NT2/D1 (cell line): Measurements from ENCODE around the gene OSBP2.
A peak's percentile ranks its signal among the peaks of the same experiment; 100 is the strongest.

Experiments
- DNase-seq: peaks from one replicate; pipeline ENCODE4 v3.0.0-alpha.2; 2011; ENCODE audit warnings: low read depth, low spot score
- H3K27me3 ChIP-seq: 2 replicates; pipeline ENCODE4 v1.6.0; 2011; ENCODE audit warnings: mild to moderate bottlenecking; ENCODE audit not compliant: insufficient read length, insufficient read depth
- H3K36me3 ChIP-seq: 2 replicates; pipeline ENCODE4 v1.6.1; 2011; ENCODE audit warnings: mild to moderate bottlenecking, low read length, mixed read lengths; ENCODE audit not compliant: insufficient read depth, insufficient read length
- H3K4me1 ChIP-seq: 2 replicates; pipeline ENCODE4 v1.5.1; 2011; ENCODE audit not compliant: insufficient read depth, insufficient read length
- H3K4me3 ChIP-seq: 2 replicates; pipeline ENCODE4 v1.5.1; 2011; ENCODE audit warnings: low read depth; ENCODE audit not compliant: insufficient read length
- H3K9ac ChIP-seq: 2 replicates; pipeline ENCODE4 v1.6.0; 2011; ENCODE audit warnings: low read depth; ENCODE audit not compliant: insufficient read length
- H3K9me3 ChIP-seq: 2 replicates; pipeline ENCODE4 v1.5.1; 2011; ENCODE audit warnings: mild to moderate bottlenecking, low read length; ENCODE audit not compliant: insufficient read depth
- SUZ12 ChIP-seq: IDR thresholded peaks from 2 replicates; pipeline ENCODE4 v1.6.1; 2011; ENCODE audit not compliant: insufficient read length, insufficient read depth; ENCODE audit errors: extremely low read depth
- YY1 ChIP-seq: IDR thresholded peaks from 2 replicates; pipeline ENCODE4 v1.6.1; 2011; ENCODE audit not compliant: insufficient read length, insufficient read depth
- ZNF274 ChIP-seq: IDR thresholded peaks from 2 replicates; pipeline ENCODE4 v1.6.1; 2011; ENCODE audit warnings: mild to moderate bottlenecking, low read depth, low read length

Gene OSBP2

GRCh38 chr22:30681831-30682230, 12.8 kb upstream of the OSBP2 start:
- no peak for TF ChIP-seq YY1
- no peak for TF ChIP-seq SUZ12
- no peak for TF ChIP-seq ZNF274
- H3K4me1 ChIP-seq = peaks cover 3% of the 10 kb centered on the region
- no peak overlapping the region for H3K4me3 ChIP-seq
- DNase-seq = no peak
- no peaks in the 10 kb centered on the region for H3K9me3 ChIP-seq
- no peaks in the 10 kb centered on the region for H3K36me3 ChIP-seq
- no peak overlapping the region for H3K9ac ChIP-seq
- H3K27me3 ChIP-seq = no peaks in the 10 kb centered on the region

DNA sequence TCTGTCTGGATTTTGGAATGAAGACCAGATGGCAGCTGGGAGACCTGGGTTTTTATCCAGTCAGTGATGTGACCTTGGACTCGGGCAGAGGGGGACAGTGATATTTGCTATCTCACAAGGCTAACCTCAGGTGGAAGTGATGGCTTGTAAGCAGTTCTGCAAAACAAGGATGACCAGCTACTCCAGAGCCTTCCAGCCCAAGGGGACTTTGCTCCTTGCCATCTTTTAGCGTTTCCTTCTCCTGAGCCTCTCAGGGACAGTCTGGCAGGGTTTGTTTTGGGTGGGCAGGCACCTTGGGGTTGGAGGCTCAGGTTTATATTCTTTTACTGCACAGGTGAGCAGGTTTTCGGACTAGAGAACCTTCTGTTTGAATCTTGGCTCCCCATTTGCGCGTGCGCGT, 9.5 kb upstream of the OSBP2 start:
- Histone ChIP-seq H3K36me3 (no peaks in the 10 kb centered on the region), H3K9ac (no peak overlapping the region), H3K27me3 (no peaks in the 10 kb centered on the region), H3K9me3 (no peaks in the 10 kb centered on the region), H3K4me1 (peaks cover 3% of the 10 kb centered on the region), H3K4me3 (no peak overlapping the region)
- TF ChIP-seq SUZ12 (no peak), YY1 (no peak), ZNF274 (no peak)
- no peak for DNase-seq

DNA sequence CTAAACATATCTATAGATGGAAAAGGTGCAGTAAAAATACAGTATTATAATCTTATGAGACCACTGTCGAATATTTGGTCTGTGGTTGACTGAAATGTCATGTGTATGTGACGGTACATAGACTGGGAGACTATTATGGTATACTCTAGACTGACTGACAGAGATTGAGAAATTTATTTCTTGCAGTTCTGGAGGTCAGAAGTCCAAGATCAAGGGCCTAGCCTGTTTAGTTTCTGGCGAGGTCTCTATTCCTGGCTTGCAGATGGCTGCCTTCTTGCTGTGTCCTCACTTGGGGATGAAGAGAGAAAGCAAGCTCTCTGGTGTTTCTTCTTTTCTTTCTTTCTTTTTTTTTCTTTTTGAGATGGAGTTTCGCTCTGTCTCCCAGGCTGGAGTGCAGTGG, 7.3 kb upstream of the OSBP2 start:
- no peak overlapping the region for H3K9ac ChIP-seq
- H3K36me3 ChIP-seq = no peaks in the 10 kb centered on the region
- H3K4me1 ChIP-seq = no peaks in the 10 kb centered on the region
- H3K4me3 ChIP-seq = no peak overlapping the region
- no peak for TF ChIP-seq ZNF274
- no peak for TF ChIP-seq YY1
- TF ChIP-seq SUZ12 = no peak
- no peak for DNase-seq
- H3K9me3 ChIP-seq = no peaks in the 10 kb centered on the region
- H3K27me3 ChIP-seq = no peaks in the 10 kb centered on the region

GRCh38 chr22:30689622-30690021, 5.1 kb upstream of the OSBP2 start:
- Histone ChIP-seq H3K4me1 (no peaks in the 10 kb centered on the region), H3K36me3 (no peaks in the 10 kb centered on the region), H3K9me3 (no peaks in the 10 kb centered on the region), H3K27me3 (no peaks in the 10 kb centered on the region), H3K9ac (no peak overlapping the region), H3K4me3 (no peak overlapping the region)
- no peak for TF ChIP-seq SUZ12
- no peak for TF ChIP-seq YY1
- no peak for TF ChIP-seq ZNF274
- no peak for DNase-seq

DNA sequence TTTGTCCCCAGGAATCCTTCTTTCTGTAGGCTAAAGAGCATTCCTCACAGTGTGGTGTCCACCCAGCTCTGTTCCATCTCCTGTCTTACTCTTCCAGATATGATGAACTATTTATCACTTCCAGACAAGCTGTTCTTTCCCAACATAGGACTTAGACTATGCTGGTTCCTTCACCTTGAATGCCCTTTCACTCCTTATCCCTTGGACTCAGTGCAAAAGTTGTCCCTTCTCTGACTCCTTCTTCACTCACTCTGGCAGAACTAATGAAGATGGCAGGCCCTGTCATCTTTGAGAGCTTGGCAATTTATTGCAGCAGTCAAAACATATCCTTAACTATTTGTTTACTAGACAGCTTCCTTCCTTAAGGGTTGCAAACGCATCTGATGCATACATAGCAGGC, 3.5 kb upstream of the OSBP2 start:
- H3K9ac ChIP-seq = no peak overlapping the region
- no peaks in the 10 kb centered on the region for H3K4me1 ChIP-seq
- TF ChIP-seq ZNF274 (no peak), YY1 (no peak), SUZ12 (no peak)
- H3K9me3 ChIP-seq = no peaks in the 10 kb centered on the region
- H3K36me3 ChIP-seq = no peaks in the 10 kb centered on the region
- DNase-seq = no peak
- H3K27me3 ChIP-seq = peaks cover 14% of the 10 kb centered on the region
- H3K4me3 ChIP-seq = no peak overlapping the region

GRCh38 chr22:30694171-30694639, 469 bp upstream of the OSBP2 start:
- Histone ChIP-seq H3K4me3 (peak overlapping the region; percentile 64), H3K9ac (peak overlapping the region; percentile 72), H3K36me3 (no peaks in the 10 kb centered on the region), H3K27me3 (peaks cover 17% of the 10 kb centered on the region), H3K4me1 (no peaks in the 10 kb centered on the region), H3K9me3 (no peaks in the 10 kb centered on the region)
- DNase-seq = no peak
- TF ChIP-seq YY1 (no peak), SUZ12 (no peak), ZNF274 (no peak)

- no peak for DNase-seq
- Histone ChIP-seq H3K4me3 (peak overlapping the region; percentile 77), H3K36me3 (no peaks in the 10 kb centered on the region), H3K9me3 (no peaks in the 10 kb centered on the region), H3K4me1 (no peaks in the 10 kb centered on the region), H3K27me3 (peaks cover 17% of the 10 kb centered on the region), H3K9ac (peak overlapping the region; percentile 79)
- TF ChIP-seq YY1 (no peak), ZNF274 (no peak), SUZ12 (no peak)
Measured at GRCh38 chr22:30695351-30695851, 727 bp downstream of the OSBP2 start.
